ENCODE results near the gene SH3GLB1. TPM values are rescaled to one million over a fixed set of nuclear protein-coding genes. Genes with fewer than 3 reads are reported as not detected.
"Not testable (repeated sequence)": the region's sequence is repeated elsewhere in the genome, so short reads cannot be mapped to it uniquely, and the experiment has no call there.

The SH3GLB1 gene
- total RNA-seq (55.3 and 57.3 TPM in 2 replicates), polyA plus RNA-seq (13.2 and 15.4 TPM in 2 replicates), polyA minus RNA-seq (11.2 and 14.8 TPM in 2 replicates)
- 42.0 TPM for total RNA-seq (2013)

- Histone ChIP-seq H3K9ac (ENCODE audit: low read length) (peak within 1 kb of the TSS; percentile 78), H3K9me3 (ENCODE audit: control extremely low read depth in 1 of 3, control insufficient read depth in 2 of 3, insufficient read depth in 1 of 3, low read length in 2 of 3) (no peaks in the 10 kb centered on the region), H4K20me1 (ENCODE audit: control insufficient read depth, insufficient read depth, low read length, poor library complexity, severe bottlenecking) (peaks cover 22% of the 10 kb centered on the region), H3K27ac (ENCODE audit: low read length in 2 of 2) (peak within 1 kb of the TSS; percentile 78 to 93), H3K27me3 (replicated peaks in 1 of 4; ENCODE audit: control extremely low read depth in 1 of 4, control insufficient read depth in 3 of 4, insufficient read depth in 4 of 4, low read length in 3 of 4) (no peaks in the 10 kb centered on the region), H3K79me2 (ENCODE audit: control insufficient read depth, insufficient read depth, low read length) (peaks cover 46% of the 10 kb centered on the region), H2AFZ (ENCODE audit: insufficient read depth, low read depth, low read length, poor library complexity, severe bottlenecking) (peak within 1 kb of the TSS; percentile 89), H3K4me3 (ENCODE audit: control extremely low read depth in 1 of 5, extremely low read depth in 1 of 5, insufficient read depth in 1 of 5, low read depth in 2 of 5, low read length in 4 of 5) (peak within 1 kb of the TSS; percentile 79 to 90 (median 82)), H3K36me3 (replicated peaks in 1 of 2; ENCODE audit: control extremely low read depth in 1 of 2, control insufficient read depth in 1 of 2, extremely low read depth in 1 of 2, insufficient read depth in 2 of 2, low read length in 1 of 2) (no peaks in the 10 kb centered on the region), H3K4me2 (replicated peaks; ENCODE audit: low read depth, low read length, poor library complexity, severe bottlenecking) (peak within 1 kb of the TSS; percentile 85), H3K4me1 (ENCODE audit: control insufficient read depth in 2 of 2, insufficient read depth in 2 of 2, low read length in 2 of 2) (peaks cover 24 to 30% of the 10 kb centered on the region in 2 donors)
- peak; percentile 85 for ATAC-seq (ENCODE audit: low read depth)
- intact Hi-C loops (cut with micrococcal nuclease), result loop anchor here (1.0 to 10.0 kb wide), 8 partner anchors 36 to 1979 kb away; partner anchors contain the start of genes HS2ST1, ODF2L and SELENOF
- Mint-ChIP-seq H3K4me3 (peak within 1 kb of the TSS; percentile 98), H3K27ac (peak within 1 kb of the TSS; percentile 100), H3K9me3 (ENCODE audit: insufficient read depth) (no peaks in the 10 kb centered on the region), H3K27me3 (no peaks in the 10 kb centered on the region), H3K4me1 (peaks cover 44% of the 10 kb centered on the region)
- ChIA-PET CTCF (interaction anchor here (0.6 to 2.5 kb wide), 33 partner anchors 9 to 381 kb away, joined by 3 to 15 read pairs (median 5); partner anchors contain the start of gene ODF2L), POLR2A (interaction anchor here (0.6 to 2.4 kb wide), 9 partner anchors 24 to 1428 kb away, joined by 3 to 20 read pairs (median 4); partner anchors contain the start of genes BCL10, HS2ST1, LMO4 and ODF2L)
- no peak for TF ChIP-seq EZH2 (IDR thresholded peaks at IDR 0.05; ENCODE audit: borderline replicate concordance, insufficient read depth, low read depth, low read length, poor library complexity, severe bottlenecking)
- peak; percentile 91 for TF ChIP-seq CTCF (IDR thresholded peaks at IDR 0.05)
- peak; percentile 97 for DNase-seq
- WGBS (ENCODE audit: insufficient coverage), result under 1% methylated on average over 71 of the region's 71 CpGs
Measured at GRCh38 chr1:86704458-86704971, at the start of gene SH3GLB1. Gene SH3GLB1 (plus strand): TSS chr1:86704576. CDS start chr1:86704900, 324 bp downstream.

DNA sequence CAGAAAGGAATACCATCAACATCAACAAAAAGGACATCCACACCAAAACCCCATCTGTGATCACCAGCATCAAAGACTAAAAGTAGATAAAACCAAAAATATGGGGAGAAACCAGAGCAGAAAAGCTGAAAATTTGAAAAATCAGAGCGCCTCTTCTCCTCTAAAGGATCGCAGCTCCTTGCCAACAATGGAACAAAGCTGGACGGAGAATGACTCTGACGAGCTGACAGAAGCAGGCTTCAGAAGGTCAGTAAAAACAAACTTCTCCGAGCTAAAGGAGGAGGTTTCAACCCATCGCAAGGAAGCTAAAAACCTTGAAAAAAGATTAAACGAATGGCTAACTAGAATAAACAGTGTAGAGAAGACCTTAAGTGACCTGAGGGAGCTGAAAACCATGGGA, 46.0 kb upstream of the SH3GLB1 start:
- H4K20me1 ChIP-seq (ENCODE audit: control insufficient read depth, insufficient read depth, low read length, poor library complexity, severe bottlenecking); H3K4me1 Mint-ChIP-seq; H2AFZ ChIP-seq (ENCODE audit: insufficient read depth, low read depth, low read length, poor library complexity, severe bottlenecking); H3K27me3 ChIP-seq (replicated peaks in 1 of 4; ENCODE audit: control extremely low read depth in 1 of 4, control insufficient read depth in 3 of 4, insufficient read depth in 4 of 4, low read length in 3 of 4); H3K4me3 Mint-ChIP-seq; H3K27ac Mint-ChIP-seq; H3K27me3 Mint-ChIP-seq; H3K9me3 ChIP-seq (ENCODE audit: control extremely low read depth in 1 of 3, control insufficient read depth in 2 of 3, insufficient read depth in 1 of 3, low read length in 2 of 3); intact Hi-C loops (cut with micrococcal nuclease); H3K79me2 ChIP-seq (ENCODE audit: control insufficient read depth, insufficient read depth, low read length); H3K4me1 ChIP-seq (ENCODE audit: control insufficient read depth in 2 of 2, insufficient read depth in 2 of 2, low read length in 2 of 2); H3K4me2 ChIP-seq (replicated peaks; ENCODE audit: low read depth, low read length, poor library complexity, severe bottlenecking); H3K27ac ChIP-seq (ENCODE audit: low read length in 2 of 2); H3K36me3 ChIP-seq (replicated peaks in 1 of 2; ENCODE audit: control extremely low read depth in 1 of 2, control insufficient read depth in 1 of 2, extremely low read depth in 1 of 2, insufficient read depth in 2 of 2, low read length in 1 of 2); POLR2A ChIA-PET; ATAC-seq (ENCODE audit: low read depth); CTCF ChIA-PET; H3K9ac ChIP-seq (ENCODE audit: low read length); DNase-seq; H3K9me3 Mint-ChIP-seq (ENCODE audit: insufficient read depth); H3K4me3 ChIP-seq (ENCODE audit: control extremely low read depth in 1 of 5, extremely low read depth in 1 of 5, insufficient read depth in 1 of 5, low read depth in 2 of 5, low read length in 4 of 5): not testable (repeated sequence)
- WGBS (ENCODE audit: insufficient coverage), result 93% methylated on average over 5 of the region's 7 CpGs
